ENCODE measurements around the gene SF3A2.
A peak's percentile ranks its signal among the peaks of the same experiment; 100 is the strongest.

SF3A2 gene

GRCh38 chr19:2266183-2266993 lies 29.8 kb downstream of the SF3A2 start:
- H3K9me3 Mint-ChIP-seq: no peaks in the 10 kb centered on the region
- peak overlapping the region; percentile 37 to 89 for H3K27ac Mint-ChIP-seq
- no peaks in the 10 kb centered on the region for H3K27me3 Mint-ChIP-seq
- DNase-seq: peak in 1 of 2 donors; percentile 52
- H3K4me3 Mint-ChIP-seq: peak overlapping the region; percentile 44 to 56
- ATAC-seq: peak; percentile 14
- H3K4me1 Mint-ChIP-seq: peaks cover 21% of the 10 kb centered on the region

- Mint-ChIP-seq H3K27ac (peak overlapping the region in 1 of 2 donors; percentile 27), H3K4me1 (peaks cover 42% of the 10 kb centered on the region), H3K27me3 (no peaks in the 10 kb centered on the region), H3K9me3 (no peaks in the 10 kb centered on the region), H3K4me3 (peak overlapping the region; percentile 84 to 90)
- DNase-seq (no peak), ATAC-seq (no peak)
Observed at GRCh38 chr19:2268480-2268830, 31.8 kb downstream of the SF3A2 start.

GRCh38 chr19:2268861-2269243 lies 32.2 kb downstream of the SF3A2 start:
- no peaks in the 10 kb centered on the region for H3K9me3 Mint-ChIP-seq
- peak overlapping the region; percentile 61 to 82 for H3K27ac Mint-ChIP-seq
- H3K4me3 Mint-ChIP-seq: peak overlapping the region; percentile 84 to 90
- peak; percentile 0 for ATAC-seq
- H3K4me1 Mint-ChIP-seq: peaks cover 46% of the 10 kb centered on the region
- no peaks in the 10 kb centered on the region for H3K27me3 Mint-ChIP-seq
- DNase-seq: no peak

GRCh38 chr19:2269244-2270156 lies 32.9 kb downstream of the SF3A2 start:
- ATAC-seq (peak; percentile 74), DNase-seq (peak; percentile 99 to 100)
- Mint-ChIP-seq H3K4me3 (peak overlapping the region; percentile 84 to 90), H3K4me1 (peaks cover 52% of the 10 kb centered on the region), H3K27me3 (no peaks in the 10 kb centered on the region), H3K9me3 (no peaks in the 10 kb centered on the region), H3K27ac (peak overlapping the region; percentile 96 to 100)

GRCh38 chr19:2270157-2270422 lies 33.5 kb downstream of the SF3A2 start:
- H3K9me3 Mint-ChIP-seq: no peaks in the 10 kb centered on the region
- ATAC-seq (no peak), DNase-seq (peak in 1 of 2 donors; percentile 46)
- peak overlapping the region; percentile 96 to 100 for H3K27ac Mint-ChIP-seq
- H3K4me1 Mint-ChIP-seq: peaks cover 58% of the 10 kb centered on the region
- no peaks in the 10 kb centered on the region for H3K27me3 Mint-ChIP-seq
- peak overlapping the region; percentile 84 to 90 for H3K4me3 Mint-ChIP-seq

- DNase-seq: peak; percentile 80 to 86
- Mint-ChIP-seq H3K9me3 (no peaks in the 10 kb centered on the region), H3K4me1 (peaks cover 61% of the 10 kb centered on the region), H3K27ac (peak overlapping the region; percentile 87 to 100), H3K27me3 (no peaks in the 10 kb centered on the region), H3K4me3 (peak overlapping the region; percentile 84 to 90)
- ATAC-seq: peak; percentile 39
Observed at GRCh38 chr19:2270423-2271233, 34.0 kb downstream of the SF3A2 start.

GRCh38 chr19:2271234-2272103 lies 34.8 kb downstream of the SF3A2 start:
- Mint-ChIP-seq H3K27me3 (no peaks in the 10 kb centered on the region), H3K27ac (peak overlapping the region; percentile 91 to 100), H3K4me1 (peaks cover 56% of the 10 kb centered on the region), H3K4me3 (peak overlapping the region; percentile 84 to 90), H3K9me3 (no peaks in the 10 kb centered on the region)
- ATAC-seq: no peak
- DNase-seq: no peak

GRCh38 chr19:2273356-2274184 lies 36.9 kb downstream of the SF3A2 start:
- Mint-ChIP-seq H3K27me3 (no peaks in the 10 kb centered on the region), H3K4me1 (peaks cover 42% of the 10 kb centered on the region), H3K27ac (peak overlapping the region; percentile 49 to 99), H3K4me3 (peak overlapping the region; percentile 84 to 90), H3K9me3 (no peaks in the 10 kb centered on the region)
- DNase-seq (peak; percentile 90 to 91), ATAC-seq (peak; percentile 84)

GRCh38 chr19:2274185-2274711 lies 37.6 kb downstream of the SF3A2 start:
- peak in 1 of 2 donors; percentile 7 for DNase-seq
- H3K4me3 Mint-ChIP-seq: peak overlapping the region; percentile 84 to 90
- peaks cover 46% of the 10 kb centered on the region for H3K4me1 Mint-ChIP-seq
- peak overlapping the region; percentile 49 to 99 for H3K27ac Mint-ChIP-seq
- no peaks in the 10 kb centered on the region for H3K27me3 Mint-ChIP-seq
- no peak for ATAC-seq
- no peaks in the 10 kb centered on the region for H3K9me3 Mint-ChIP-seq

DNA sequence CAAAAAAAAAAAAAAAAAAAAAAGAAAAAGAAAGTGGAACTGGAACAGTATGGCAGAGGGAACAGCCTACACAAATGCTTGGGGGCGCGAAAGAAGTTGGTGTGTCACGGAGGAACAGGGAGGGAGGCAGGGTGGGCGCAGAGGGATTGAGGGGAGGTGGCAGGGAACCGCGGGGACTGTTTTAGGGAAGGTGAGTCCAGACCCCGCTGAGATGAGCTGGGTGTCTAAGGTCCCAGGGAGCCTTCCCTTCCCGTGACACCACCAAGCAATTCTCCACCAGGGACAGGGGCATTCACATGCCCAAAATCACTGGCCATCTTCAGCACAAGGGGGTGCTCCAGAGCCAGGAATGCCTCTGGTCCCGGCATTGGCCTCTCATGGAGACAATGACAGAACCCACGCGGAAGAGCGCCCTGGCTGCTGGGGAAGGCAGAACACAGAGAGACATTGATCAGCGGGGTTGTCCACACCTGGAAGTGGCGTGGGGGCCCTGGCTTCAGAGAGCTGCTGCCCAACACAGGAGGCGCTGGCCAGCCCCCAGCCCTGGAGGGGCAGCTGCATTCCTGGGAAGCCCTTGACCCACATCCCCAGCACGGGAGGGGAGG lies 38.4 kb downstream of the SF3A2 start:
- peak overlapping the region in 1 of 2 donors; percentile 50 for H3K4me3 Mint-ChIP-seq
- peak overlapping the region in 1 of 2 donors; percentile 99 for H3K27ac Mint-ChIP-seq
- no peaks in the 10 kb centered on the region for H3K27me3 Mint-ChIP-seq
- ATAC-seq (no peak), DNase-seq (peak; percentile 15 to 49)
- no peaks in the 10 kb centered on the region for H3K9me3 Mint-ChIP-seq
- peaks cover 46% of the 10 kb centered on the region for H3K4me1 Mint-ChIP-seq

DNA sequence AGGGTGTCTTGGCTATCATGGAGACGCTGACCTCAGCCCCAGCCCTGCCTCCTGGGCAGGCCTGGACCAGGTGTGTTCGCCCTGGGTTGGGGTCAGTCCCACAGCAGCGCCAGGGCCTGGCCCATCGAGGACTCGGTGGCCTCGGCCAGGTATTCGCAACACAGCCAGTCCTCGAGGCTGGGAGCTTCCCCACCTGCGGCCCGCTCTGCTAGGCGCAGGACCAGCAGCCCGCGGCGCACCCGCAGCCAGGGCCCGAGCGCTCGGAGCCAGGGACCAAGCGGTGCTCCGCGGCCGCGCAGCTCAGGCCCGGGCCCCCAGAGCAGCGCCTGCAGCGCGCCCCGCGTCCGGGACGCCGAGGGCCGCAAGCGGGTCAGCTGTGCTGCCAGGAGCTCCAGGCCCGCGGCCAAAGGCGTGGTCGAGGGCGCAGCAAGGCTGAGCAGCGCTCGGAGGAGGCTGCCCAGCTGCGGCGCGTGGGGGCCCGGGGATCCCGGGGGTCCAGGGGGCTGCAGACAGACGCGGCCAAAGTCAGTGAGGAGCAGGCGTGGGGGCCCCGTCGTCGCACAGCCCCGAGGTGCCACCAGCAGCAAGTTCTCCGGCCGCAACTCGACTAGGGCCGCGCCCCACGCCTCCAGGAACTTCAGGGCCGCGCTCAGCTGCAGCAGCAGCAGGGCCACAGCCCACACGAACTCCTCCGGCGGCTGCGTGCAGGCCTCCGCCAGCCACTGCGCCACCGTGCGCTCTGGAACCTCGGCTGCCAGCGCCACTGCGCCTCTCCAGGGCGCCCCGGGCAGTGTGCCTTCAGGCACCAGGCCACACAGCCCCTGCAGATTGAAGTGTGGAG lies 39.2 kb downstream of the SF3A2 start:
- no peaks in the 10 kb centered on the region for H3K9me3 Mint-ChIP-seq
- H3K27me3 Mint-ChIP-seq: no peaks in the 10 kb centered on the region
- no peak overlapping the region for H3K4me3 Mint-ChIP-seq
- peaks cover 46% of the 10 kb centered on the region for H3K4me1 Mint-ChIP-seq
- ATAC-seq: no peak
- DNase-seq: no peak
- peak overlapping the region in 1 of 2 donors; percentile 98 for H3K27ac Mint-ChIP-seq

GRCh38 chr19:2276429-2276986 lies 39.9 kb downstream of the SF3A2 start:
- Mint-ChIP-seq H3K4me1 (peaks cover 44% of the 10 kb centered on the region), H3K9me3 (no peaks in the 10 kb centered on the region), H3K4me3 (peak overlapping the region in 1 of 2 donors; percentile 8), H3K27me3 (no peaks in the 10 kb centered on the region), H3K27ac (peak overlapping the region in 1 of 2 donors; percentile 98)
- DNase-seq: no peak
- ATAC-seq: no peak
